ENCODE data around the gene FARS2.

Gene FARS2

GRCh38 chr6:5731435-5731834, 470.1 kb downstream of the FARS2 start:
- Histone ChIP-seq H3K27me3 (ENCODE audit: control insufficient read depth, insufficient read depth, low read length) (no peaks in the 10 kb centered on the region), H3K4me1 (ENCODE audit: control insufficient read depth, insufficient read depth, low read length) (no peaks in the 10 kb centered on the region), H3K9ac (ENCODE audit: low read length) (no peak overlapping the region), H3K27ac (ENCODE audit: low read depth, low read length) (no peak overlapping the region), H3K4me3 (ENCODE audit: low read length) (no peak overlapping the region), H3K36me3 (ENCODE audit: control insufficient read depth, insufficient read depth, low read length) (no peaks in the 10 kb centered on the region)

GRCh38 chr6:5732496-5732895, 471.2 kb downstream of the FARS2 start:
- H3K36me3 ChIP-seq (ENCODE audit: control insufficient read depth, insufficient read depth, low read length) = no peaks in the 10 kb centered on the region
- H3K27me3 ChIP-seq (ENCODE audit: control insufficient read depth, insufficient read depth, low read length) = no peaks in the 10 kb centered on the region
- H3K9ac ChIP-seq (ENCODE audit: low read length) = no peak overlapping the region
- no peak overlapping the region for H3K27ac ChIP-seq (ENCODE audit: low read depth, low read length)
- no peak overlapping the region for H3K4me3 ChIP-seq (ENCODE audit: low read length)
- H3K4me1 ChIP-seq (ENCODE audit: control insufficient read depth, insufficient read depth, low read length) = no peaks in the 10 kb centered on the region

GRCh38 chr6:5736016-5736738, 474.9 kb downstream of the FARS2 start:
- no peaks in the 10 kb centered on the region for H3K27me3 ChIP-seq (ENCODE audit: control insufficient read depth, insufficient read depth, low read length)
- no peaks in the 10 kb centered on the region for H3K4me1 ChIP-seq (ENCODE audit: control insufficient read depth, insufficient read depth, low read length)
- H3K4me3 ChIP-seq (ENCODE audit: low read length) = no peak overlapping the region
- H3K27ac ChIP-seq (ENCODE audit: low read depth, low read length) = no peak overlapping the region
- no peak overlapping the region for H3K9ac ChIP-seq (ENCODE audit: low read length)
- H3K36me3 ChIP-seq (ENCODE audit: control insufficient read depth, insufficient read depth, low read length) = no peaks in the 10 kb centered on the region

- no peaks in the 10 kb centered on the region for H3K27me3 ChIP-seq (ENCODE audit: control insufficient read depth, insufficient read depth, low read length)
- H3K9ac ChIP-seq (ENCODE audit: low read length) = no peak overlapping the region
- H3K4me1 ChIP-seq (ENCODE audit: control insufficient read depth, insufficient read depth, low read length) = no peaks in the 10 kb centered on the region
- H3K27ac ChIP-seq (ENCODE audit: low read depth, low read length) = no peak overlapping the region
- no peak overlapping the region for H3K4me3 ChIP-seq (ENCODE audit: low read length)
- H3K36me3 ChIP-seq (ENCODE audit: control insufficient read depth, insufficient read depth, low read length) = no peaks in the 10 kb centered on the region
These were observed 476.1 kb downstream of the FARS2 start for GRCh38 chr6:5737460-5737859.

GRCh38 chr6:5738211-5738610, 476.9 kb downstream of the FARS2 start:
- Histone ChIP-seq H3K4me3 (ENCODE audit: low read length) (no peak overlapping the region), H3K27me3 (ENCODE audit: control insufficient read depth, insufficient read depth, low read length) (no peaks in the 10 kb centered on the region), H3K9ac (ENCODE audit: low read length) (no peak overlapping the region), H3K4me1 (ENCODE audit: control insufficient read depth, insufficient read depth, low read length) (no peaks in the 10 kb centered on the region), H3K27ac (ENCODE audit: low read depth, low read length) (no peak overlapping the region), H3K36me3 (ENCODE audit: control insufficient read depth, insufficient read depth, low read length) (no peaks in the 10 kb centered on the region)

GRCh38 chr6:5744497-5744896, 483.2 kb downstream of the FARS2 start:
- no peak overlapping the region for H3K9ac ChIP-seq (ENCODE audit: low read length)
- no peak overlapping the region for H3K4me3 ChIP-seq (ENCODE audit: low read length)
- H3K27ac ChIP-seq (ENCODE audit: low read depth, low read length) = no peak overlapping the region
- H3K27me3 ChIP-seq (ENCODE audit: control insufficient read depth, insufficient read depth, low read length) = no peaks in the 10 kb centered on the region
- no peaks in the 10 kb centered on the region for H3K4me1 ChIP-seq (ENCODE audit: control insufficient read depth, insufficient read depth, low read length)
- H3K36me3 ChIP-seq (ENCODE audit: control insufficient read depth, insufficient read depth, low read length) = no peaks in the 10 kb centered on the region

- Histone ChIP-seq H3K4me1 (ENCODE audit: control insufficient read depth, insufficient read depth, low read length) (no peaks in the 10 kb centered on the region), H3K36me3 (ENCODE audit: control insufficient read depth, insufficient read depth, low read length) (no peaks in the 10 kb centered on the region), H3K27ac (ENCODE audit: low read depth, low read length) (no peak overlapping the region), H3K9ac (ENCODE audit: low read length) (no peak overlapping the region), H3K4me3 (ENCODE audit: low read length) (no peak overlapping the region), H3K27me3 (ENCODE audit: control insufficient read depth, insufficient read depth, low read length) (no peaks in the 10 kb centered on the region)
These were observed 483.8 kb downstream of the FARS2 start for GRCh38 chr6:5745081-5745480.

GRCh38 chr6:5746053-5746758, 484.9 kb downstream of the FARS2 start:
- H3K36me3 ChIP-seq (ENCODE audit: control insufficient read depth, insufficient read depth, low read length) = no peaks in the 10 kb centered on the region
- no peak overlapping the region for H3K4me3 ChIP-seq (ENCODE audit: low read length)
- H3K27ac ChIP-seq (ENCODE audit: low read depth, low read length) = no peak overlapping the region
- H3K4me1 ChIP-seq (ENCODE audit: control insufficient read depth, insufficient read depth, low read length) = no peaks in the 10 kb centered on the region
- no peaks in the 10 kb centered on the region for H3K27me3 ChIP-seq (ENCODE audit: control insufficient read depth, insufficient read depth, low read length)
- no peak overlapping the region for H3K9ac ChIP-seq (ENCODE audit: low read length)

GRCh38 chr6:5746759-5747130, 485.4 kb downstream of the FARS2 start:
- Histone ChIP-seq H3K4me3 (ENCODE audit: low read length) (no peak overlapping the region), H3K27ac (ENCODE audit: low read depth, low read length) (no peak overlapping the region), H3K27me3 (ENCODE audit: control insufficient read depth, insufficient read depth, low read length) (no peaks in the 10 kb centered on the region), H3K4me1 (ENCODE audit: control insufficient read depth, insufficient read depth, low read length) (no peaks in the 10 kb centered on the region), H3K9ac (ENCODE audit: low read length) (no peak overlapping the region), H3K36me3 (ENCODE audit: control insufficient read depth, insufficient read depth, low read length) (no peaks in the 10 kb centered on the region)

- Histone ChIP-seq H3K36me3 (ENCODE audit: control insufficient read depth, insufficient read depth, low read length) (no peaks in the 10 kb centered on the region), H3K4me1 (ENCODE audit: control insufficient read depth, insufficient read depth, low read length) (no peaks in the 10 kb centered on the region), H3K9ac (ENCODE audit: low read length) (no peak overlapping the region), H3K27me3 (ENCODE audit: control insufficient read depth, insufficient read depth, low read length) (no peaks in the 10 kb centered on the region), H3K4me3 (ENCODE audit: low read length) (no peak overlapping the region), H3K27ac (ENCODE audit: low read depth, low read length) (no peak overlapping the region)
These were observed 486.1 kb downstream of the FARS2 start for GRCh38 chr6:5747379-5747778.

- Histone ChIP-seq H3K9ac (ENCODE audit: low read length) (no peak overlapping the region), H3K4me1 (ENCODE audit: control insufficient read depth, insufficient read depth, low read length) (no peaks in the 10 kb centered on the region), H3K27me3 (ENCODE audit: control insufficient read depth, insufficient read depth, low read length) (no peaks in the 10 kb centered on the region), H3K36me3 (ENCODE audit: control insufficient read depth, insufficient read depth, low read length) (no peaks in the 10 kb centered on the region), H3K27ac (ENCODE audit: low read depth, low read length) (no peak overlapping the region), H3K4me3 (ENCODE audit: low read length) (no peak overlapping the region)
These were observed 487.8 kb downstream of the FARS2 start for GRCh38 chr6:5749016-5749650.

- Histone ChIP-seq H3K36me3 (ENCODE audit: control insufficient read depth, insufficient read depth, low read length) (no peaks in the 10 kb centered on the region), H3K27ac (ENCODE audit: low read depth, low read length) (no peak overlapping the region), H3K4me3 (ENCODE audit: low read length) (no peak overlapping the region), H3K9ac (ENCODE audit: low read length) (no peak overlapping the region), H3K4me1 (ENCODE audit: control insufficient read depth, insufficient read depth, low read length) (no peaks in the 10 kb centered on the region), H3K27me3 (ENCODE audit: control insufficient read depth, insufficient read depth, low read length) (no peaks in the 10 kb centered on the region)
These were observed 488.4 kb downstream of the FARS2 start for GRCh38 chr6:5749651-5750215.

All from rectal smooth muscle tissue (tissue), 1 donor.